Endodermal cell (in vitro differentiated cells): ENCODE results near the gene MYOF. TPM values are rescaled to one million over a fixed set of nuclear protein-coding genes. Genes with fewer than 3 reads are reported as not detected.

ENCODE experiments used
- DNase-seq: peaks from one replicate; pipeline ENCODE4 v3.0.0-alpha.2; 2017
- H3K27ac ChIP-seq: 2 replicates; pipeline ENCODE4 v1.5.1; 2013; ENCODE audit warnings: mild to moderate bottlenecking, low read depth, low read length, moderate library complexity
- H3K27me3 ChIP-seq: 2 replicates; pipeline ENCODE4 v1.6.1; 2013; ENCODE audit warnings: mild to moderate bottlenecking, low read length, moderate library complexity; ENCODE audit not compliant: insufficient read depth, control insufficient read depth, poor library complexity, severe bottlenecking
- H3K36me3 ChIP-seq: 2 replicates; pipeline ENCODE4 v1.7.0; 2013; ENCODE audit warnings: mild to moderate bottlenecking, low read length, moderate library complexity; ENCODE audit not compliant: control insufficient read depth, insufficient read depth
- H3K4me1 ChIP-seq: one replicate; pipeline ENCODE4 v1.7.0; 2013; ENCODE audit warnings: low read length; ENCODE audit not compliant: control insufficient read depth, insufficient read depth
- H3K4me3 ChIP-seq: 2 replicates; pipeline ENCODE4 v1.5.1; 2013; ENCODE audit warnings: mild to moderate bottlenecking, low read length, moderate library complexity
- H3K9ac ChIP-seq: 2 replicates; pipeline ENCODE4 v1.6.1; 2013; ENCODE audit warnings: mild to moderate bottlenecking, low read length, moderate library complexity; ENCODE audit not compliant: poor library complexity, severe bottlenecking; ENCODE audit errors: extremely low read depth
- H3K9me3 ChIP-seq: 2 replicates; pipeline ENCODE4 v1.6.1; 2013; ENCODE audit warnings: mild to moderate bottlenecking, low read length, moderate library complexity; ENCODE audit not compliant: control insufficient read depth
- H3K27ac Mint-ChIP-seq: 2 replicates; pipeline ENCODE4 v1.8.0; 2020; ENCODE audit warnings: mixed read lengths
- H3K27me3 Mint-ChIP-seq: 2 replicates; pipeline ENCODE4 v1.8.0; 2021; ENCODE audit warnings: mild to moderate bottlenecking, mixed read lengths; ENCODE audit not compliant: insufficient read depth
- H3K36me3 Mint-ChIP-seq: 2 replicates; pipeline ENCODE4 v1.8.0; 2020; ENCODE audit warnings: low read depth, mixed read lengths
- H3K4me1 Mint-ChIP-seq: 2 replicates; pipeline ENCODE4 v1.8.0; 2020; ENCODE audit warnings: mixed read lengths
- H3K4me3 Mint-ChIP-seq: 2 replicates; pipeline ENCODE4 v1.8.0; 2020; ENCODE audit warnings: mild to moderate bottlenecking, moderate library complexity, mixed read lengths
- H3K9me3 Mint-ChIP-seq: 2 replicates; pipeline ENCODE4 v1.8.0; 2020; ENCODE audit warnings: mild to moderate bottlenecking, mixed read lengths
- CTCF ChIP-seq: fragments of 200-600 bp; sonication (generic); conservative IDR thresholded peaks from 2 replicates; pipeline ENCODE4 v1.5.0; 2021; ENCODE audit warnings: antibody characterized with exemption, mild to moderate bottlenecking
- WGBS, 2 experiments: methylation state at CpG; one replicate each; pipeline versions ENCODE4 v1.1.5 to v1.1.7; 2013; ENCODE audit warnings: missing lambda C conversion rate in 2 of 2, mixed read lengths in 1 of 2; ENCODE audit not compliant: insufficient coverage in 1 of 2, insufficient read length in 1 of 2; 5-methylcytosine and 5-hydroxymethylcytosine counted together
- total RNA-seq, 2 donors: library from RNA; stranded (reverse); fragmentation: NEBNext Ultra II Directional in 1 of 2; extraction: Animal tissue kit (Norgen Biotek cat#: 25700) in 1 of 2; gene quantifications; 2 replicates in 1 of 2; 3 replicates in 1 of 2; pipeline ENCODE4 v1.2.1, GENCODE V29; 2021

The MYOF gene
- total RNA-seq, 2 donors from 2014 or later, result 37.4 to 93.8 TPM

GRCh38 chr10:93476756-93477155 is 5.4 kb downstream of the MYOF start:
- H3K9me3 Mint-ChIP-seq, result no peaks in the 10 kb centered on the region
- 100% methylated on average over 2 of the region's 2 CpGs; no CpG with 5 or more reads in 1 of the 2 experiments for WGBS, 2 experiments
- Histone ChIP-seq H3K9ac (no peak overlapping the region), H3K9me3 (no peaks in the 10 kb centered on the region), H3K4me1 (peaks cover 9% of the 10 kb centered on the region), H3K27me3 (no peaks in the 10 kb centered on the region), H3K27ac (no peak overlapping the region), H3K4me3 (no peak overlapping the region), H3K36me3 (peaks cover 8% of the 10 kb centered on the region)
- no peak overlapping the region for H3K27ac Mint-ChIP-seq
- peaks cover 4% of the 10 kb centered on the region for H3K36me3 Mint-ChIP-seq
- TF ChIP-seq CTCF, result no peak
- H3K4me3 Mint-ChIP-seq, result no peak overlapping the region
- peaks cover 38% of the 10 kb centered on the region for H3K4me1 Mint-ChIP-seq
- no peak for DNase-seq
- H3K27me3 Mint-ChIP-seq, result peaks cover 10% of the 10 kb centered on the region

- Mint-ChIP-seq H3K4me1 (peaks cover 36% of the 10 kb centered on the region), H3K9me3 (no peaks in the 10 kb centered on the region), H3K4me3 (no peak overlapping the region), H3K27ac (no peak overlapping the region), H3K36me3 (peaks cover 4% of the 10 kb centered on the region), H3K27me3 (peaks cover 3% of the 10 kb centered on the region)
- Histone ChIP-seq H3K27ac (no peak overlapping the region), H3K4me3 (no peak overlapping the region), H3K4me1 (peaks cover 9% of the 10 kb centered on the region), H3K27me3 (no peaks in the 10 kb centered on the region), H3K36me3 (peaks cover 14% of the 10 kb centered on the region), H3K9ac (no peak overlapping the region), H3K9me3 (peaks cover 2% of the 10 kb centered on the region)
- TF ChIP-seq CTCF, result no peak
- 59% methylated on average over 2 of the region's 2 CpGs; no CpG with 5 or more reads in 1 of the 2 experiments for WGBS, 2 experiments
- peak; percentile 28 for DNase-seq
Observed at GRCh38 chr10:93475871-93476270, 6.3 kb downstream of the MYOF start.

GRCh38 chr10:93475227-93475626 is 6.9 kb downstream of the MYOF start:
- 90 to 94% methylated on average over 2 of the region's 2 CpGs for WGBS, 2 experiments
- TF ChIP-seq CTCF, result no peak
- H3K36me3 Mint-ChIP-seq, result peaks cover 7% of the 10 kb centered on the region
- H3K9me3 Mint-ChIP-seq, result no peaks in the 10 kb centered on the region
- peaks cover 38% of the 10 kb centered on the region for H3K4me1 Mint-ChIP-seq
- no peak overlapping the region for H3K27ac Mint-ChIP-seq
- no peaks in the 10 kb centered on the region for H3K27me3 Mint-ChIP-seq
- Histone ChIP-seq H3K9ac (no peak overlapping the region), H3K4me3 (no peak overlapping the region), H3K27ac (no peak overlapping the region), H3K36me3 (peaks cover 20% of the 10 kb centered on the region), H3K9me3 (peaks cover 8% of the 10 kb centered on the region), H3K4me1 (peaks cover 9% of the 10 kb centered on the region), H3K27me3 (no peaks in the 10 kb centered on the region)
- no peak overlapping the region for H3K4me3 Mint-ChIP-seq
- peak; percentile 14 for DNase-seq
